OCI-LY1 (cell line): Measurements from ENCODE around the gene ZBTB33.

Experiments used
- H2AFZ ChIP-seq: fragments of 200-600 bp; sonication (generic), shearing (Covaris generic); 2 replicates; pipeline ENCODE4 v1.6.0; 2014; ENCODE audit warnings: antibody characterized with exemption, mild to moderate bottlenecking, low read length
- H3F3A ChIP-seq: fragments of 200-600 bp; sonication (generic), shearing (Covaris generic); 2 replicates; pipeline ENCODE4 v1.6.0; 2014; ENCODE audit warnings: mild to moderate bottlenecking, antibody characterized with exemption, low read length, moderate library complexity; ENCODE audit not compliant: insufficient read depth
- H3K27ac ChIP-seq: fragments of 200-600 bp; sonication (generic); 2 replicates; pipeline ENCODE4 v1.5.1; 2014; ENCODE audit warnings: low read length, mixed run types, mild to moderate bottlenecking, low read depth; ENCODE audit not compliant: poor library complexity, severe bottlenecking
- H3K27me3 ChIP-seq: fragments of 200-600 bp; sonication (generic); 2 replicates; pipeline ENCODE4 v1.6.0; 2014; ENCODE audit warnings: antibody characterized with exemption, mild to moderate bottlenecking, low read length, moderate library complexity; ENCODE audit not compliant: insufficient read depth
- H3K36me3 ChIP-seq: fragments of 200-600 bp; sonication (generic); 2 replicates; pipeline ENCODE4 v1.6.1; 2014; ENCODE audit warnings: mild to moderate bottlenecking, antibody characterized with exemption, low read length, moderate library complexity, mixed read lengths; ENCODE audit not compliant: insufficient read depth
- H3K4me1 ChIP-seq: fragments of 200-600 bp; sonication (generic); 2 replicates; pipeline ENCODE4 v1.5.1; 2014; ENCODE audit warnings: mild to moderate bottlenecking, low read length, moderate library complexity; ENCODE audit not compliant: insufficient read depth, severe bottlenecking
- H3K4me2 ChIP-seq: fragments of 200-600 bp; sonication (generic), shearing (Covaris generic); 2 replicates; pipeline ENCODE4 v1.6.1; 2014; ENCODE audit warnings: low read length
- H3K4me3 ChIP-seq: fragments of 200-600 bp; sonication (generic); 2 replicates; pipeline ENCODE4 v1.5.1; 2014; ENCODE audit warnings: low read length, low read depth, mild to moderate bottlenecking, mixed read lengths; ENCODE audit not compliant: poor library complexity, severe bottlenecking
- H3K79me2 ChIP-seq: fragments of 200-600 bp; shearing (Covaris generic); 2 replicates; pipeline ENCODE4 v1.6.1; 2016; ENCODE audit warnings: mixed run types, low read length, mixed read lengths; ENCODE audit not compliant: insufficient read depth
- H3K9ac ChIP-seq: fragments of 200-600 bp; sonication (generic), shearing (Covaris generic); 2 replicates; pipeline ENCODE4 v1.6.1; 2014; ENCODE audit warnings: mild to moderate bottlenecking, low read length, mixed read lengths
- H3K9me2 ChIP-seq: fragments of 200-600 bp; sonication (generic), shearing (Covaris generic); 2 replicates; pipeline ENCODE4 v1.6.1; 2014; ENCODE audit warnings: low read depth, mild to moderate bottlenecking, low read length, mixed read lengths
- H3K9me3 ChIP-seq: fragments of 200-600 bp; shearing (Covaris generic); 2 replicates; pipeline ENCODE4 v1.6.1; 2014; ENCODE audit warnings: low read length, mixed read lengths
- H4K20me1 ChIP-seq: fragments of 200-600 bp; sonication (generic), shearing (Covaris generic); 2 replicates; pipeline ENCODE4 v1.6.0; 2016; ENCODE audit warnings: mild to moderate bottlenecking, low read length; ENCODE audit not compliant: insufficient read depth
- CTCF ChIP-seq: fragments of 200-600 bp; sonication (generic), shearing (Covaris generic); IDR thresholded peaks from 2 replicates; pipeline ENCODE4 v1.5.1; 2017; ENCODE audit warnings: mild to moderate bottlenecking, antibody characterized with exemption, low read length, moderate library complexity, mixed read lengths
- EZH2 ChIP-seq: fragments of 200-600 bp; sonication (generic), shearing (Covaris generic); IDR thresholded peaks from 2 replicates; pipeline ENCODE4 v1.8.0; 2017; ENCODE audit warnings: borderline replicate concordance, mixed run types, mild to moderate bottlenecking, antibody characterized with exemption, low read length, moderate library complexity, mixed read lengths

Gene ZBTB33

GRCh38 chrX:120299928-120300327, 49.3 kb downstream of the ZBTB33 start:
- H4K20me1 ChIP-seq: no peaks in the 10 kb centered on the region
- H3K4me1 ChIP-seq: peaks cover 43% of the 10 kb centered on the region
- no peak for TF ChIP-seq CTCF
- TF ChIP-seq EZH2: no peak
- H3K79me2 ChIP-seq: no peaks in the 10 kb centered on the region
- no peaks in the 10 kb centered on the region for H3F3A ChIP-seq
- H3K9ac ChIP-seq: no peak overlapping the region
- no peaks in the 10 kb centered on the region for H3K9me3 ChIP-seq
- no peak overlapping the region for H2AFZ ChIP-seq
- no peaks in the 10 kb centered on the region for H3K9me2 ChIP-seq
- H3K36me3 ChIP-seq: no peaks in the 10 kb centered on the region
- H3K27ac ChIP-seq: no peak overlapping the region
- H3K4me2 ChIP-seq: no peak overlapping the region
- no peak overlapping the region for H3K4me3 ChIP-seq
- H3K27me3 ChIP-seq: no peaks in the 10 kb centered on the region

- H3K9me3 ChIP-seq: no peaks in the 10 kb centered on the region
- TF ChIP-seq CTCF: no peak
- no peak for TF ChIP-seq EZH2
- H3K79me2 ChIP-seq: no peaks in the 10 kb centered on the region
- H3K27me3 ChIP-seq: no peaks in the 10 kb centered on the region
- H4K20me1 ChIP-seq: no peaks in the 10 kb centered on the region
- no peak overlapping the region; the same call in 1 of the 2 replicates for H3K9ac ChIP-seq
- H3K27ac ChIP-seq: peak overlapping the region; percentile 64
- H3K36me3 ChIP-seq: no peaks in the 10 kb centered on the region
- H2AFZ ChIP-seq: no peak overlapping the region
- H3K4me1 ChIP-seq: peaks cover 52% of the 10 kb centered on the region
- peak overlapping the region; percentile 79 for H3K4me2 ChIP-seq
- H3K4me3 ChIP-seq: no peak overlapping the region
- no peaks in the 10 kb centered on the region for H3K9me2 ChIP-seq
- H3F3A ChIP-seq: no peaks in the 10 kb centered on the region
Observed at GRCh38 chrX:120301497-120301896, 50.9 kb downstream of the ZBTB33 start.

- Histone ChIP-seq H3K27ac (peak overlapping the region; percentile 64), H3F3A (no peaks in the 10 kb centered on the region), H3K9me3 (no peaks in the 10 kb centered on the region), H3K4me2 (peak overlapping the region; percentile 79), H3K9me2 (no peaks in the 10 kb centered on the region), H3K36me3 (no peaks in the 10 kb centered on the region), H3K27me3 (no peaks in the 10 kb centered on the region), H4K20me1 (no peaks in the 10 kb centered on the region), H2AFZ (no peak overlapping the region), H3K4me3 (peak overlapping the region; percentile 42), H3K4me1 (peaks cover 52% of the 10 kb centered on the region), H3K79me2 (no peaks in the 10 kb centered on the region), H3K9ac (peak overlapping the region; percentile 41; the same call in 1 of the 2 replicates)
- TF ChIP-seq EZH2: no peak
- no peak for TF ChIP-seq CTCF
Observed at GRCh38 chrX:120301960-120302359, 51.3 kb downstream of the ZBTB33 start.
